GM18498 (cell line): Measurements from ENCODE around the gene RPS6KA2.

Source experiments
- ATAC-seq: cut with Tn5 transposase; IDR thresholded peaks from one replicate; pipeline ENCODE4 v1.9.1; 2021; ENCODE audit warnings: mild to moderate bottlenecking, moderate library complexity; ENCODE audit not compliant: unreplicated experiment

Gene RPS6KA2

DNA sequence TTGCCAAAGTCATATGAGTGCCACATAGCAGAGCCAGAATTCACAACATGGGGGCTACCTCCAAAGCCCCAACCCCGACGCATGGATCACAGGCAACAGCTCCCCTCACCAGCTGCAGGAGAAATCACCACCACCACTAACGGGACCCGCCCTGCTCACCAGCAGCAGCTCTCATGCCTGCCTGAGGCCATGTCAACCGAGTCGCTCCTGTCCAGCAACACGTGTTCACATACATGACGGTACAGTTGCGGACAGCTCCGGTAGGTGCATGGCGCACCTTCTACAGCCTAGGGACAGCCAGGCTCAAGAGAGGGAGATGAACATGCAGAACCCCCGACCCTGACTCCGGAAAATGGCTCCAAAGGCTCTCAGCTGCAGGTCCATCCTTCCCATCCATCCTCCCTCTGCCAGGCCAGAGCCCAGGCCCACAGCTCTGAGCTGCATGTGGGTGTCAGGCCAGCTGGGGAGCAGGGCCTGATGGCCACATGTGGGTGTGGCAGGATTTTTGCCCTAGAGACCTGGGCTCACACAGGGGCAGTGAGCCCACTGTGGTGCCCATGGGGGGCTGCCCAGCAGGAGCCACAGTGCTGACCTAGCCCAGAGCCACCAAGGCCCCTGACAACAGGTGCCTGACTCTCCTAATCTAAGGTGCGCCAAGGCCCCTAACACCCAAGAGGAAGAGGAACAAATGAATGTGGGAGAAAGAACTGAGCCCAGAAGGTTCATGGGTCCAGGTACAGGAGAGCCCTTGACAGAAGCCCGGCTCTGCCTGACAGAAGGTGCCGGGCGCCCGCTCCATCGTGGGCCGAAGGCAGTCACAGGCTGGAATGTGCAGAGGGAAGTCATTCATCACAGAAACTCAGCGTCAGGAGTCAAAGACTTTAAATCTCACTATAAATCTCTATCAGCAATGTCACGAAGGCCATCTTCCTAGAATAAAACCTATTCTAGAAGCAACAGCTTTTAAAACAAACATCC lies 10.5 kb downstream of the RPS6KA2 start:
- ATAC-seq: no peak

- ATAC-seq: no peak
Observed at GRCh38 chr6:166615059-166615770, 11.8 kb downstream of the RPS6KA2 start.

DNA sequence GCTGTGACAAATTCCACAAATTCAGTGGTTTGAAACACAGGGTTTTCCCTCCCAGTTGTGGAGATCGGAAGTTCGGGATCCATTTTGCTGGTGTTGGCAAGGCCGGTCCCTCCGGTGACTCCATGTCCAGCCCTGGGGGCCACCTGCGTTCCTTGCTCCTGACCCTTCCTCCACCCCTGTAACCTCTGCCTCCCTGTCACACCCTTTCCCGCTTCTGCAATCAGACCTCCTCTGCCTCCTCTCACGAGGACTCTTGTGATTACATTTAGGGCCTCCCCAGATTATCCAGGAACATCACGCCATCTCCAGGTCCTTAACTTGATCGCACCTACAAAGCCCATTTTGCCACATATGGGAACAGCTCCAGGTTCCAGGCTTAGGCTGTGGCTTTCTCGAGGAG lies 12.5 kb downstream of the RPS6KA2 start:
- ATAC-seq: no peak

DNA sequence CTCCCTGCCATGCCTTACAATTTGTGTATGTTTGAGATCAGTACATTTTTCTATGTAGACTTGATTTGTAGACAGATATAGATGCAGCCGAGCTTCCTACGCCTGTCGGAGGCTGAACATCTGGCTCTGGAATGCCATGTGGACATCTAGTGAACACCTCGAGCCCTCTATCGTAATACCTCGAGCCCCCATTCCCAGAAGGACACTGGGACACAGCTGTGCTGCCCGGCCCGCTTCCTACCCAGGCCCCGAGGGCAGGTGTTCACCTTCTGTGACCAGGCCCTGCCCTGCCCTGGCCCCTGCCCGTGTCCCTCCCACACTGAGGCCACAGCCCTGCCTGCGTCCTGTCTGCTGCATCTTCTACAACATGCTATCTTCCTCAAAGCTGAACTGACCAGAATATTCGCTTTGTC lies 12.9 kb downstream of the RPS6KA2 start:
- ATAC-seq: no peak

DNA sequence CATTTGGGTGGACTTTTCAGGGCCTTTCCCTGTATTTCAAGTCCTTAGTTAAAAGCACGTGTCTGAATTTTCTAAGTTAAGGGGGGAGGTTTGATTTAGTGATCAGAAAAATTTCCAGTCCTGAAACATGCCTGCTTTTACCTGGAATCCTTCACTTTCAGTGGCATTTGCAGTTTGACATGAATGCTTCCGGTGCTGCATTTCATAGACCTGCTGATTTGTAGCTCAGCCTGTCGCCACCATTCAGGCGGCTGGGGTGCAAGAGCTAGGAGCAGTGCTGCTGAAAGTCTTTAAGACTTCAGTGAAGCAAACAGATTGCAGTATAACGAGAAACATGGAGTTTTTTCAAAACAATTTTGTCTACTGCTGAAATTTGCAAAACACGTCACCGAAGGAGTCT lies 14.0 kb downstream of the RPS6KA2 start:
- no peak for ATAC-seq

DNA sequence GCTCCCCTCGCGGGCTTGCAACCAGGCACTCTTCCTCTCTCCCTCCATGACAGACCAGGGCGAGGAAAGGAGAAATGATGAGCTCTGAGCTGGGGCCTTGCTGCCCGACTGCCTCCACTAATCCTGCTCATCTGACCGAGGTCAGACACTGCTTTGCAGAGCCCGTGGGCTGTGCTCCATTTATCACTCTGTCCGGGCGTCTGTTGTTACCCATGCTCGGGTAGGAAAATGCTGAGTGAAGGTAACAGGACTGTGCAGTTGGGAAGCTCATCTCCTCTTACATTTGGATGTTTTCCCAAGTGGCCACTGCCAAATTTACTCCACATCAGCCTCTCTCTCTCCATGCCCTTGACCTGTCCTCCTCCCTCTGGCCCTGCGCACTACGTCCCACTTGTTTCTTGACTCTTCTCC lies 14.6 kb downstream of the RPS6KA2 start:
- no peak for ATAC-seq

DNA sequence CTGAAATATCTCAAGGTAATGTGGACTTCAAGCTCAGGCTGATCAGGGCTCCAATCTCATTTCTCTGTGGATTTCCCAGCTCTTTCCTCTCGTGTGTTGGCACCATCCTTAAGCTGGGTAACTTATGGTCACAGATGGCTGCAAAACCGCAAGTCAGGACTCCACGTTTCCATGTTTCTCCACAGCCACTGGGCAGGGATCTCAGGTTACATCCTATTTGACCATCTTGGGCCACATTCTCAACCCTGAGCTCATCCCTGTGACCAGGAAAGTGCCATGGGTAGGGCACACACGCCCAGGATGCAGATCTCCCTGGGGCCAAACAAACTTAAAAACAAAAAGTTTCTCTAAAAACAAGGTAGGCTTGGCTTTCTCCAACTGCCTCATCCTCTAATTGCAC lies 15.4 kb downstream of the RPS6KA2 start:
- no peak for ATAC-seq

DNA sequence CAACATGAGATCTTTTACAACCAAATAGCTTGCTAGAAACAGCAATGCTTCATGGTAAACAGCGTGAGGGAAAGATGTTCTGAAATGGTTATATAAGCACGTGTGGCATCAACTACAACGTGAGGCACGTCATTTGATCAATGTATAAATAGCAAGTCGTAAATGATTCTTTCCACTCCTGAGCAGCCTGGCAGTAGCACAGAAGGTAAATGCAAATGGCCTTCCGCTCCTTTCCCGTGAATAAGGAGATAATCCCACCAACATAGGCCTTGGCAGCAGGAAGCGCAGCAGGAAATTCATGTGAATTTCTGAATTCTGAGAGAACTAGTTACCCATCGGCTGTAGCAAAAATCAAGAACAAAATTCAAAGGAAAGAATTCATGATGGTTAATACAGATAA lies 17.0 kb downstream of the RPS6KA2 start:
- ATAC-seq: no peak

GRCh38 chr6:166608774-166609173 lies 18.3 kb downstream of the RPS6KA2 start:
- no peak for ATAC-seq

DNA sequence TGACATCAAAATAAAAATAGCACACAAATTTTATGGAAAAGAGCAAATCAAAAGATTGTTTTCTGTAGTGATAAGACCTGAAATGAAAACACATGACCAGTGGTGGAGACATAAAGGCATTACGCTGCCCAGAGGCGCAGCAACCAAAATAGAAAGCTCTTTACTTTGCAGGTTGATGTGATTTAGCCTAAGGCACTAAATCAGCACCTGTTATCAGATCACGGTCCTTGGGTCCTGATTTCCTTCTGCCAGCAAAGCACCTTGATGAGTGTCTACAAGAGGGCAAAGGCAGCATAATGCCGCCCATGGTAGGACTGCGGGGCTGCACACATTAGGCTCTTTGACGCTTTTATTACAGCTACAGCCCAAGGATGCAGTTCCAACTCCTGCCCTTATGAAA lies 21.3 kb downstream of the RPS6KA2 start:
- no peak for ATAC-seq

- ATAC-seq: no peak
Observed at GRCh38 chr6:166604911-166605310, 22.1 kb downstream of the RPS6KA2 start.

DNA sequence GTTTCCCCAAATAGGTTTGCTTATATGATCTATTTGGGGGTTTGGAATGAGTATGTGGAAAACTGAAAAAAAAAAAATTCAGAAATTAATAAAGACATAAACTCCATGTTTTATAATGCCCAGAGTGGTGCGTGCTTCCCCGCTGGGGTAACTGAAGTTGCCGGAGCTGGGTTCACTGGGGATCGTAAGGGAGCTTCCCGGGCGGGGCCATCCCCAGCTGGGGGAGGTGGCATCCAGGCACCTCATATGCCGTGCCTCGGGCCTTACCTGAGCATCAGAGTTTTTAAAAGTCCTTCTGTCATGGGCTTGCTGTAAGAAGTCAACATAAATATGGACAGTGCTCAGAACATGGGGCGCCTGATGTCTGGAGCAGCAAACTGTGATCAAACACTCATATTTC lies 22.7 kb downstream of the RPS6KA2 start:
- no peak for ATAC-seq

GRCh38 chr6:166603043-166603690 lies 23.9 kb downstream of the RPS6KA2 start:
- no peak for ATAC-seq

DNA sequence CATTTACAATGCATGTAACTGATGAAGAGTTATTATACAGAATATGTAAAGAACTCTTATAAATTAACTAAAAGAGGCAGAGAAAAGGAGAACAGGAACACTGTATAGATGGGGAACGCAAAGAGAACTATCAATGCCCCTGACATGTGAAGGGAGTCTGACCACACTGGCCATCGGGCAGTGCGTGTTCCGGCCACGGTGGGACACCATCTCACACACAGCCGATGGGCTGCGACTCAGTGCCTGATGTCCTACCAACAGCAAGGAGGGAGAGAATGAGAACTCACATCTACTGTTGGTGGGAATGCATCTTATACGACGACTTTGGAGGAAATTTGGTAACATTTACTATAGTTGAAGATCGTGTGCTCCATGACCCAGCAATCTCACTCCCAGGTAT lies 25.1 kb downstream of the RPS6KA2 start:
- no peak for ATAC-seq

DNA sequence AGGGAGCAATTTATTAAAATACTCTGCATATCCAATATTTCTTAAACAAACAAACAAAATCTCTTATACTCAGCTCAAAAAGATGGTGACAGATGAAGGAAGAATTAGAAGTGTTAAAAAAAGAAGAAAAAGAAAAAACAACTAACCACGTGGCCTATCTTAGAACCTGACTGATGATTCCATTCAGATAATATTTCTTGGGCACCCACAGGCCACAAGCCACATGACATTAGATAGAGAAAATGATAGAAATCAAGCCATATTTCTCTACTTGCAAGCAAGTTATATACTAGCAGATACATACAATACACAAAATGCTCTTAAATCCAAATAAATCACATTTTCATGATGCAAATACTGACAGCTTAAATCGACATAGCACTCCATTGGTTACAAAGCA lies 26.1 kb downstream of the RPS6KA2 start:
- no peak for ATAC-seq

DNA sequence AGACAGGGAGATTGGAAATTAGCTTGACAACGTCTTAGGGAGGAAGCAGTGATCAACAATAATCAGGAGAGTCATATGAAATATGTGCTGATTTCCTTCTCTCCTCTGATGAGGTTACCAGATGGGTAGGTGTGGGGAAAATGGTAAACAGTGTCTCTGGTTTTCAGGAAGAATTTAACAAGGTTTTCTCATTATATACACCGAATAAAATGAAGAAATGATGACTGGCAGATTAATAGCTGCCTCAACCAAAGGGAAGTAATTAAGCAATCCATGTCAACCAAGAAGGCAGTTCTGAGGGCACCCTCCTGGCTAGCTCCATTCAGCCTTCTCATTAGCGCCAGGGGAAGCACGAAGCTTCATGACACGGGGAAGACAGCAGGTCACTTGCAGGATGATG lies 27.8 kb downstream of the RPS6KA2 start:
- no peak for ATAC-seq

DNA sequence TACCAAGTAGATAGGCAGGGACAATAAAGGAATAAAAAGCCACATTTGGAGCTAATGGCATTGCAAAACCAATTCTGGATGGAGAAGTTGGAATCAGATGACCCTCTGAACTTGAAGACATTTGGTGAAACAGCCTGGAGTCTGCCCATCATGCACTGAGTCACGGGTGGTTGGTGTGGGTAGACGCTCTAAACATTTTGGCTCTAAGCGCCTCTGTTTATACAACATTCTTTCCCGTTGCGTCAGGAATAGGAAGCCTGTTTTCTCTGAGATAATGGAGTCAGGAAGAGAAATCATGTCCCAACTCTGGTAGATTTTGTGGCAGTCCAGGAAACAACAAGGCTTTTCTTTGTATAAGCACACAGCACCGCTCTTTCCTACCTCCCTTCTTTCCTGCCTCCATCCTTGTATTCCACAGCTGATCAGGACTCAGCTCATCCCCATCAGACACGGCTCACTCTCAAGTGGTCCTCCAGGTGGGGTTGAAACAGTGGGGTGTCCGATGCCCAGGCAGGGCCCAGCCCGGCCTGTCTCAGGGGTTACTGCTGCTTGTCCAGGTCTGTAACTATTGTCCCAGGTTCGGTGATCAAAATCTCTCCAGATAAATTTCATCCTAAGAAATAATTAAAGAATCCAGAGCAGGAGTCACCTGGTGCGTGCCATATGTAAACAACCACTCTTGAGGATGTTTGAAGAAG lies 28.5 kb downstream of the RPS6KA2 start:
- no peak for ATAC-seq

DNA sequence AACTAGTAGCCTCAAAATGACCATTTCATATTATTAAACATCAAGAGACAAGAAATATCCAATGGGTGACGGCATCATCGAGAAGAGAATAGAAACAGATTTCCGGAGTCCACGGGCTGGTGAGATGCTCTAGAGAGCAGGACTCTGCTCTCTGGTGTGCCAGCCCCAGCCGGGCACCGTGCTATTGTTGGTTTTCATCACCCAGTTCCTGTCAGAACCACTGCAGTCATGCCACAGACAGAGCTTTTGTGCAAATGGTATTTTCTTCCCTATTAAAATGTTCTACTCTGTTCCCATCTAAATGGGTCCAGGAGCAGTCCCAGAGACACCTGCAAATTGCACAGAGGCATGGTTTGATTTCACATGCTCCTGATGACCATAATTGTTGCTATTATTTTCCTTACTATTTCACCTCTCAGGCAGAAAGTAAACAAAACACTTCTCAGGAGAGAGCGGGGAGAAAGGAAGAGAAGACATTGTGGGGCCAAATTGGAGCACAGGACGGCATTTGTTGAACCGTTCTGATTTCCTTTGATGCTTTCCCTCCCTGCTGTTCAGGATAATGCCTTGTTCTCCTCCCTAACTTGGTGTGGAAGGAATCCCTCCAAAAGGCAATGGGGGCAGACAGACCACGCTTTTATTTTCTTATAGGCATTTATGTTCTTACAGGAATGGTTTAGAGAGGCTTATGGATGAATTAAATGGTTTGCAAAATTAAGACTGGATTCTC lies 29.2 kb downstream of the RPS6KA2 start:
- ATAC-seq: no peak

GRCh38 chr6:166596776-166597507 lies 30.1 kb downstream of the RPS6KA2 start:
- no peak for ATAC-seq

DNA sequence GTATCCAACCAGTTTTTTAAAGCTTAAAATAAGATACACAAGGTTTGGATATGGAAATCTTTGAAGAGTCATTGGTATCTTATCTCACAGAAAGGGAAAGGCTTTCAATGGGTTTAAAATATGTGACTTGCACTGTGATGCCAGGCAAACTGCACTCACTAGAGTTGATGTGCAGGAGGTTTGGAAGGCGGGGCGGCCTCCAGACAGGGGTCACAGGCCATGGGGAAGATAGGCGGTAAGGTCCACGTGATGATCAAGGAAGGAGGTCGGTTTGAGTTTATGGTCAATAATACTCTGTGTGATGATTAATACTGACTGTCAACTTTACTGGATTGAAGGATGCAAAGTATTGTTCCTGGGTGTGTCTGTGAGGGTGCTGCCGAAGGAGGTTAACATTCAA lies 31.1 kb downstream of the RPS6KA2 start:
- ATAC-seq: no peak
